GM12874 (cell line): ENCODE measurements around the gene ILDR2.

ENCODE experiments used
- CTCF ChIP-seq: IDR thresholded peaks from 2 replicates; pipeline ENCODE4 v1.5.1; 2011; ENCODE audit warnings: low read depth, mild to moderate bottlenecking, control low read depth, low read length, moderate library complexity; ENCODE audit not compliant: insufficient read depth

Gene ILDR2

GRCh38 chr1:166950156-166950555 lies 25.2 kb downstream of the ILDR2 start:
- TF ChIP-seq CTCF, result no peak

- TF ChIP-seq CTCF, result no peak
These were observed 26.4 kb downstream of the ILDR2 start for GRCh38 chr1:166948856-166949350.

- TF ChIP-seq CTCF, result no peak
These were observed 27.8 kb downstream of the ILDR2 start for GRCh38 chr1:166947398-166948043.

GRCh38 chr1:166944186-166944967 lies 31.0 kb downstream of the ILDR2 start:
- TF ChIP-seq CTCF, result no peak

- no peak for TF ChIP-seq CTCF
These were observed 35.5 kb downstream of the ILDR2 start for GRCh38 chr1:166939741-166940375.

- no peak for TF ChIP-seq CTCF
These were observed 37.4 kb downstream of the ILDR2 start for GRCh38 chr1:166937962-166938361.

- TF ChIP-seq CTCF, result no peak
These were observed 38.0 kb downstream of the ILDR2 start for GRCh38 chr1:166937329-166937728.
